ENCODE results near the gene NOP9.
"Not testable (repeated sequence)": the region's sequence is repeated elsewhere in the genome, so short reads cannot be mapped to it uniquely, and the experiment has no call there.

The NOP9 gene

GRCh38 chr14:24310646-24311604, 11.3 kb downstream of the NOP9 start, which contains the start of gene LTB4R:
Gene LTB4R, plus strand, starts transcription at chr14:24311502. Its CDS starts 4,150 bp downstream, at chr14:24315652.
- peak; percentile 72 for DNase-seq

GRCh38 chr14:24311837-24312615, 12.4 kb downstream of the NOP9 start:
- peak; percentile 42 for DNase-seq

- no peak for DNase-seq
Measured at GRCh38 chr14:24312736-24313507, 13.3 kb downstream of the NOP9 start.

GRCh38 chr14:24313913-24314312, 14.3 kb downstream of the NOP9 start:
- DNase-seq = no peak

GRCh38 chr14:24314377-24315193, 14.9 kb downstream of the NOP9 start:
- no peak for DNase-seq

- DNase-seq = no peak
Measured at GRCh38 chr14:24315243-24315806, 15.7 kb downstream of the NOP9 start.

GRCh38 chr14:24315807-24316596, 16.4 kb downstream of the NOP9 start:
- DNase-seq = no peak

- no peak for DNase-seq
Measured at GRCh38 chr14:24316597-24316950, 16.9 kb downstream of the NOP9 start.

- no peak for DNase-seq
Measured at GRCh38 chr14:24317141-24317928, 17.7 kb downstream of the NOP9 start.

- no peak for DNase-seq
Measured at GRCh38 chr14:24321212-24321975, 21.7 kb downstream of the NOP9 start.

- no peak for DNase-seq
Measured at GRCh38 chr14:24322672-24323071, 23.0 kb downstream of the NOP9 start.

- no peak for DNase-seq
Measured at GRCh38 chr14:24323341-24323740, 23.7 kb downstream of the NOP9 start.

GRCh38 chr14:24324024-24324423, 24.4 kb downstream of the NOP9 start:
- no peak for DNase-seq

- DNase-seq = no peak
Measured at GRCh38 chr14:24325041-24325530, 25.4 kb downstream of the NOP9 start.

- DNase-seq = no peak
Measured at GRCh38 chr14:24325963-24326362, 26.3 kb downstream of the NOP9 start.

- no peak for DNase-seq
Measured at GRCh38 chr14:24327303-24327702, 27.7 kb downstream of the NOP9 start.

- DNase-seq = not testable (repeated sequence)
Measured at GRCh38 chr14:24327914-24328313, 28.3 kb downstream of the NOP9 start.

- DNase-seq = no peak
Measured at GRCh38 chr14:24329073-24329663, 29.5 kb downstream of the NOP9 start.

- DNase-seq = no peak
Measured at GRCh38 chr14:24329736-24330135, 30.1 kb downstream of the NOP9 start.
